HEK293 (cell line): ENCODE results near the gene CPXM1.

ENCODE experiments used
- CTCF ChIA-PET: fragments of 350-600 bp; formaldehyde crosslinking; extraction: SDS; loops from one replicate; lab custom pipeline; 2021; ENCODE audit warnings: antibody characterized with exemption; lab: Yijun Ruan, JAX
- POLR2A ChIA-PET: fragments of 300-600 bp; formaldehyde crosslinking; extraction: SDS; loops from one replicate; lab custom pipeline; 2020; ENCODE audit warnings: antibody characterized with exemption, inconsistent platforms; lab: Yijun Ruan, JAX
- H3K27ac ChIP-seq: fragments of 200-500 bp; sonication (Bioruptor generic); 2 replicates; pipeline ENCODE4 v1.5.1; 2014; ENCODE audit warnings: low read depth, low read length, control low read depth, inconsistent platforms; ENCODE audit errors: extremely low read depth
- H3K36me3 ChIP-seq, 2 experiments: fragments of 200-500 bp in 1 of 2; sonication (Bioruptor generic) in 1 of 2; 1 replicate in 1 of 2; 2 replicates in 1 of 2; pipeline ENCODE4 v1.5.1; 2014 to 2017; ENCODE audit warnings: inconsistent platforms in 2 of 2, low read length in 2 of 2; ENCODE audit not compliant: control insufficient read depth in 2 of 2, insufficient read depth in 1 of 2
- H3K4me1 ChIP-seq: fragments of 200-500 bp; sonication (Bioruptor generic); 2 replicates; pipeline ENCODE4 v1.5.1; 2014; ENCODE audit warnings: mild to moderate bottlenecking, low read length, inconsistent platforms; ENCODE audit not compliant: control insufficient read depth, insufficient read depth
- H3K4me3 ChIP-seq: 2 replicates; pipeline ENCODE4 v1.5.1; 2011; ENCODE audit warnings: low read depth, mild to moderate bottlenecking, control low read depth, low read length, moderate library complexity
- H3K9me3 ChIP-seq: fragments of 200-500 bp; sonication (Bioruptor generic); 2 replicates; pipeline ENCODE4 v1.5.1; 2014; ENCODE audit warnings: low read depth, low read length, inconsistent platforms; ENCODE audit not compliant: control insufficient read depth, insufficient read depth
- CTCF ChIP-seq: fragments of 450-650 bp; formaldehyde crosslinking; IDR thresholded peaks from 2 replicates; pipeline ENCODE4 v1.5.1; 2016; ENCODE audit warnings: missing biosample characterization, missing genetic modification characterization
- INSM2 ChIP-seq: fragments of 450-650 bp; formaldehyde crosslinking; IDR thresholded peaks from 2 replicates; pipeline ENCODE4 v1.5.1; 2016; ENCODE audit warnings: missing biosample characterization, missing genetic modification characterization
- KLF10 ChIP-seq: fragments of 450-650 bp; IDR thresholded peaks from 2 replicates; pipeline ENCODE4 v1.5.1; 2018; ENCODE audit warnings: missing biosample characterization, mild to moderate bottlenecking, missing genetic modification characterization
- MEIS1 ChIP-seq: sonication (generic); formaldehyde crosslinking; IDR thresholded peaks from 2 replicates; pipeline ENCODE4 v1.8.1; 2022; ENCODE audit warnings: missing genetic modification reagents, mild to moderate bottlenecking, borderline replicate concordance
- SP7 ChIP-seq: fragments of 450-650 bp; formaldehyde crosslinking; IDR thresholded peaks from 2 replicates; pipeline ENCODE4 v1.5.1; 2016; ENCODE audit warnings: missing biosample characterization, missing genetic modification characterization
- TSHZ1 ChIP-seq: fragments of 450-650 bp; formaldehyde crosslinking; IDR thresholded peaks from 2 replicates; pipeline ENCODE4 v1.5.1; 2016; ENCODE audit warnings: missing biosample characterization, missing genetic modification characterization, borderline replicate concordance
- ZBTB10 ChIP-seq: fragments of 450-650 bp; formaldehyde crosslinking; IDR thresholded peaks from 2 replicates; pipeline ENCODE4 v1.5.1; 2016; ENCODE audit warnings: missing biosample characterization, missing genetic modification characterization
- ZNF18 ChIP-seq: fragments of 450-650 bp; formaldehyde crosslinking; IDR thresholded peaks from 2 replicates; pipeline ENCODE4 v1.5.1; 2016; ENCODE audit warnings: missing biosample characterization, missing genetic modification characterization
- ZNF184 ChIP-seq: fragments of 450-650 bp; IDR thresholded peaks from 2 replicates; pipeline ENCODE4 v1.5.1; 2018; ENCODE audit warnings: missing biosample characterization, mild to moderate bottlenecking, missing genetic modification characterization
- ZNF223 ChIP-seq: fragments of 450-650 bp; formaldehyde crosslinking; IDR thresholded peaks from 2 replicates; pipeline ENCODE4 v1.5.1; 2016; ENCODE audit warnings: missing biosample characterization, missing genetic modification characterization
- ZNF324 ChIP-seq: fragments of 450-650 bp; formaldehyde crosslinking; IDR thresholded peaks from 2 replicates; pipeline ENCODE4 v1.5.1; 2016; ENCODE audit warnings: missing biosample characterization, missing genetic modification characterization
- ZNF354C ChIP-seq: fragments of 450-650 bp; formaldehyde crosslinking; IDR thresholded peaks from 2 replicates; pipeline ENCODE4 v1.5.1; 2016; ENCODE audit warnings: missing biosample characterization, missing genetic modification characterization, low read depth, borderline replicate concordance
- ZNF37A ChIP-seq: fragments of 450-650 bp; IDR thresholded peaks from 2 replicates; pipeline ENCODE4 v1.5.1; 2018; ENCODE audit warnings: missing biosample characterization, missing genetic modification characterization
- ZNF501 ChIP-seq: fragments of 450-650 bp; formaldehyde crosslinking; IDR thresholded peaks from 2 replicates; pipeline ENCODE4 v1.5.1; 2016; ENCODE audit warnings: missing biosample characterization, missing genetic modification characterization
- ZNF548 ChIP-seq: fragments of 450-650 bp; formaldehyde crosslinking; IDR thresholded peaks from 2 replicates; pipeline ENCODE4 v1.5.1; 2016; ENCODE audit warnings: missing biosample characterization, missing genetic modification characterization
- ZNF555 ChIP-seq: fragments of 450-650 bp; formaldehyde crosslinking; conservative IDR thresholded peaks from 2 replicates; pipeline ENCODE4 v1.5.1; 2017; ENCODE audit warnings: missing biosample characterization, mild to moderate bottlenecking, missing genetic modification characterization, inconsistent platforms
- ZNF558 ChIP-seq: fragments of 450-650 bp; formaldehyde crosslinking; IDR thresholded peaks from 2 replicates; pipeline ENCODE4 v1.5.1; 2016; ENCODE audit warnings: missing biosample characterization, missing genetic modification characterization
- ZNF596 ChIP-seq: fragments of 450-650 bp; IDR thresholded peaks from 2 replicates; pipeline ENCODE4 v1.5.0; 2018; ENCODE audit warnings: missing biosample characterization, mild to moderate bottlenecking, missing genetic modification characterization, moderate library complexity
- ZNF658 ChIP-seq: fragments of 450-650 bp; formaldehyde crosslinking; IDR thresholded peaks from 2 replicates; pipeline ENCODE4; 2016; ENCODE audit warnings: missing biosample characterization, missing genetic modification characterization
- ZNF692 ChIP-seq: fragments of 450-650 bp; formaldehyde crosslinking; IDR thresholded peaks from 2 replicates; pipeline ENCODE4 v1.5.1; 2016; ENCODE audit warnings: missing biosample characterization, missing genetic modification characterization
- ZNF791 ChIP-seq: fragments of 450-650 bp; formaldehyde crosslinking; IDR thresholded peaks from 2 replicates; pipeline ENCODE4 v1.5.1; 2016; ENCODE audit warnings: missing biosample characterization, missing genetic modification characterization

CPXM1 gene

GRCh38 chr20:2847802-2848201, 47.4 kb upstream of the CPXM1 start:
- H3K36me3 ChIP-seq = peaks cover 0 to 9% of the 10 kb centered on the region in 2 experiments; a peak in 2 of 3 replicates
- TF ChIP-seq KLF10 (no peak), CTCF (tag by site-specific recombination) (no peak), ZNF791 (tag by site-specific recombination) (no peak), ZNF184 (tag by site-specific recombination) (no peak), ZNF354C (tag by site-specific recombination) (no peak), ZNF223 (no peak), ZNF37A (tag by site-specific recombination) (no peak), ZNF596 (tag by site-specific recombination) (no peak), ZNF555 (tag by site-specific recombination) (no peak), ZNF548 (tag by site-specific recombination) (no peak)
- H3K9me3 ChIP-seq = no peaks in the 10 kb centered on the region
- H3K4me3 ChIP-seq = no peak overlapping the region
- ChIA-PET CTCF (interaction anchor here (0.7 to 12.0 kb wide), 2 partner anchors 92 to 905 kb away, joined by 3 to 159 read pairs; no protein-coding TSS in a partner anchor), POLR2A (no interaction called here)
- H3K27ac ChIP-seq = no peak overlapping the region
- no peaks in the 10 kb centered on the region for H3K4me1 ChIP-seq

GRCh38 chr20:2846698-2847097, 46.3 kb upstream of the CPXM1 start:
- ChIA-PET CTCF (interaction anchor here (12.0 kb wide), 1 partner anchor 90 kb away, joined by 159 read pairs; no protein-coding TSS in a partner anchor), POLR2A (interaction anchor here (0.6 kb wide), 1 partner anchor 88 kb away, joined by 3 read pairs; no protein-coding TSS in a partner anchor)
- peaks cover 0 to 9% of the 10 kb centered on the region in 2 experiments; a peak in 2 of 3 replicates for H3K36me3 ChIP-seq
- H3K9me3 ChIP-seq = no peaks in the 10 kb centered on the region
- H3K4me1 ChIP-seq = no peaks in the 10 kb centered on the region
- no peak for TF ChIP-seq ZNF18 (tag by site-specific recombination)
- no peak for TF ChIP-seq TSHZ1
- no peak for TF ChIP-seq ZNF501
- TF ChIP-seq ZNF692 (tag by site-specific recombination) = no peak
- TF ChIP-seq MEIS1 = no peak
- no peak for TF ChIP-seq ZBTB10 (tag by site-specific recombination)
- no peak for TF ChIP-seq ZNF658 (tag by site-specific recombination)
- no peak for TF ChIP-seq SP7 (tag by site-specific recombination)
- TF ChIP-seq ZNF324 (tag by site-specific recombination) = no peak
- TF ChIP-seq ZNF558 = no peak
- no peak for TF ChIP-seq INSM2 (tag by site-specific recombination)
- no peak overlapping the region for H3K4me3 ChIP-seq
- H3K27ac ChIP-seq = no peak overlapping the region
